Tibial nerve (tissue), 4 donors: ENCODE data around the gene ZFYVE28. TPM values are rescaled to one million over a fixed set of nuclear protein-coding genes. Genes with fewer than 3 reads are reported as not detected.

Experiments used
- DNase-seq, 2 donors: peaks; one replicate each; pipeline ENCODE4 v3.0.0-alpha.2; 2019; ENCODE audit warnings: low spot score in 2 of 2
- H3K27ac ChIP-seq, 4 donors: fragments of 200-600 bp; sonication (generic) in 3 of 4; one replicate each; pipeline ENCODE4 v1.5.1; 2017 to 2019; ENCODE audit warnings: mild to moderate bottlenecking in 1 of 4
- H3K27me3 ChIP-seq, 2 donors: fragments of 200-600 bp; sonication (generic) in 1 of 2; one replicate each; pipeline versions ENCODE4 v1.5.1 to v1.6.0; 2017 to 2019
- H3K36me3 ChIP-seq, 3 donors: fragments of 200-600 bp; sonication (generic); one replicate each; pipeline ENCODE4 v1.5.1; 2018 to 2019
- H3K4me1 ChIP-seq, 4 donors: fragments of 200-600 bp; sonication (generic) in 3 of 4; one replicate each; pipeline ENCODE4 v1.5.1; 2017 to 2019
- H3K4me3 ChIP-seq, 4 donors: fragments of 200-600 bp; sonication (generic) in 3 of 4; one replicate each; pipeline ENCODE4 v1.5.1; 2017 to 2019; ENCODE audit warnings: mild to moderate bottlenecking in 1 of 4, moderate library complexity in 1 of 4
- H3K9me3 ChIP-seq, 4 donors: fragments of 200-600 bp; sonication (generic) in 3 of 4; one replicate each; pipeline ENCODE4 v1.5.1; 2017 to 2019
- CTCF ChIP-seq, 5 experiments: fragments of 200-600 bp in 3 of 5; fragments of 450-650 bp in 2 of 5; sonication (generic) in 3 of 5; IDR thresholded peaks; one replicate each; pipeline ENCODE4 v1.5.1; 2016 to 2019; ENCODE audit warnings: antibody characterized with exemption in 5 of 5, mild to moderate bottlenecking in 3 of 5, moderate library complexity in 2 of 5
- EP300 ChIP-seq, 2 donors: sonication (generic); formaldehyde crosslinking; IDR thresholded peaks; one replicate each; pipeline ENCODE4 v1.6.1; 2017; ENCODE audit warnings: antibody characterized with exemption in 2 of 2, mild to moderate bottlenecking in 1 of 2
- POLR2A ChIP-seq, 2 donors: fragments of 450-650 bp; IDR thresholded peaks; one replicate each; pipeline ENCODE4 v1.6.1; 2017; ENCODE audit warnings: antibody characterized with exemption in 2 of 2, mild to moderate bottlenecking in 2 of 2, moderate library complexity in 2 of 2
- WGBS, 2 donors: methylation state at CpG; one replicate each; pipeline ENCODE4 v1.1.5; 2018; 5-methylcytosine and 5-hydroxymethylcytosine counted together
- total RNA-seq, 4 donors: library from RNA; depleted of rRNA; stranded (reverse); fragments of >200 nt; gene quantifications; one replicate each; pipeline ENCODE4 v1.1.0, GENCODE V29; 2016

ZFYVE28 gene
- total RNA-seq, 4 donors from 2014 or later: 16.2 to 44.4 (median 26.5) TPM

GRCh38 chr4:2281575-2282343, 136.7 kb downstream of the ZFYVE28 start:
- no peak for DNase-seq
- 54 to 75% methylated on average over 10 of the region's 10 CpGs for WGBS, 2 donors
- Histone ChIP-seq H3K9me3 (no peaks in the 10 kb centered on the region), H3K27ac (peak overlapping the region in 1 of 4 donors; percentile 60), H3K4me3 (no peak overlapping the region), H3K4me1 (peaks cover 0 to 5% (median 2%) of the 10 kb centered on the region in 4 donors), H3K27me3 (no peaks in the 10 kb centered on the region), H3K36me3 (peaks cover 0 to 4% (median 0%) of the 10 kb centered on the region in 3 donors)
- no peak for TF ChIP-seq EP300 (IDR thresholded peaks at IDR 0.05)
- TF ChIP-seq POLR2A (IDR thresholded peaks at IDR 0.05): no peak
- no peak for TF ChIP-seq CTCF (IDR thresholded peaks at IDR 0.05)

- Histone ChIP-seq H3K9me3 (no peaks in the 10 kb centered on the region), H3K36me3 (peaks cover 0 to 4% (median 0%) of the 10 kb centered on the region in 3 donors), H3K27me3 (no peaks in the 10 kb centered on the region), H3K4me3 (no peak overlapping the region), H3K4me1 (peaks cover 0 to 5% (median 0%) of the 10 kb centered on the region in 4 donors), H3K27ac (peak overlapping the region in 1 of 4 donors; percentile 60)
- WGBS, 2 donors: 62 to 65% methylated on average over 13 of the region's 13 CpGs
- no peak for DNase-seq
- TF ChIP-seq CTCF (IDR thresholded peaks at IDR 0.05) (no peak), EP300 (IDR thresholded peaks at IDR 0.05) (no peak), POLR2A (IDR thresholded peaks at IDR 0.05) (no peak)
Observed at GRCh38 chr4:2280531-2281300, 137.7 kb downstream of the ZFYVE28 start.

- TF ChIP-seq EP300 (IDR thresholded peaks at IDR 0.05) (no peak), POLR2A (IDR thresholded peaks at IDR 0.05) (no peak), CTCF (IDR thresholded peaks at IDR 0.05) (no peak)
- Histone ChIP-seq H3K36me3 (peaks cover 0 to 14% (median 0%) of the 10 kb centered on the region in 3 donors), H3K27ac (no peak overlapping the region), H3K4me1 (peaks cover 0 to 5% (median 0%) of the 10 kb centered on the region in 4 donors), H3K27me3 (no peaks in the 10 kb centered on the region), H3K4me3 (no peak overlapping the region), H3K9me3 (no peaks in the 10 kb centered on the region)
- WGBS, 2 donors: 89 to 90% methylated on average over 9 of the region's 9 CpGs
- DNase-seq: no peak
Observed at GRCh38 chr4:2277956-2278355, 140.5 kb downstream of the ZFYVE28 start.

- no peak for DNase-seq
- 93 to 95% methylated on average over 30 of the region's 30 CpGs for WGBS, 2 donors
- TF ChIP-seq POLR2A (IDR thresholded peaks at IDR 0.05) (no peak), EP300 (IDR thresholded peaks at IDR 0.05) (no peak), CTCF (IDR thresholded peaks at IDR 0.05) (no peak)
- Histone ChIP-seq H3K4me3 (no peak overlapping the region), H3K27me3 (no peaks in the 10 kb centered on the region), H3K27ac (no peak overlapping the region), H3K4me1 (peaks cover 0 to 4% (median 0%) of the 10 kb centered on the region in 4 donors), H3K9me3 (no peaks in the 10 kb centered on the region), H3K36me3 (peaks cover 0 to 25% (median 0%) of the 10 kb centered on the region in 3 donors)
Observed at GRCh38 chr4:2276581-2277325, 141.7 kb downstream of the ZFYVE28 start.
